ENCODE results near the gene PLD5. TPM values are rescaled to one million over a fixed set of nuclear protein-coding genes. Genes with fewer than 3 reads are reported as not detected.

PLD5 gene
- total RNA-seq, result 0.15 TPM in 1 of 2 replicates, not detected in the other

GRCh38 chr1:242524571-242525359, at the start of gene PLD5:
TSS of gene PLD5 (minus strand) at chr1:242524697.

Measured in smooth muscle cell of trachea (primary cell).